ENCODE measurements around the gene PNP.
"Not testable (repeated sequence)": the region's sequence is repeated elsewhere in the genome, so short reads cannot be mapped to it uniquely, and the experiment has no call there.

Gene PNP

DNA sequence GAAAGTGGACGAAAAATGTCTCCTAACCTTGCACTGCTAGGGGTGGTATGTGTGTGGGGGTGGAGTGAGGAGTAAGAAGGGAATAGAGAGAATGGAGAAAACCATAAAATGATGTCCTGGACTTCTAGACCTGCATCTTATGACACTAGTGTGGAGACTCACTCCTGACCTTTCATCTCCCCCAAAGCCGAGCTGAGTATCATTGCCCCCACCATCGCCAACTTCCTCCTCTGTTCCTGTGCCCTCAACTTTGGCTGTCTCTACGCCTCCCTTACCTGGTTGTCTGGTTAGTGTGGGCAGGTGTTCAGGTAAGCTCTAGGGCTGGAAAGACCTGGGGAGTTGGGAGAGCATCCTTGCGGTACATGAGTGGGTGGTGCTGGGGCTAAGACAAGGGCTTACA, 28.7 kb upstream of the PNP start:
- no peak for FAIRE-seq
- no peak for TF ChIP-seq POLR2A (IDR thresholded peaks at IDR 0.05; ENCODE audit: low read depth, low read length)

DNA sequence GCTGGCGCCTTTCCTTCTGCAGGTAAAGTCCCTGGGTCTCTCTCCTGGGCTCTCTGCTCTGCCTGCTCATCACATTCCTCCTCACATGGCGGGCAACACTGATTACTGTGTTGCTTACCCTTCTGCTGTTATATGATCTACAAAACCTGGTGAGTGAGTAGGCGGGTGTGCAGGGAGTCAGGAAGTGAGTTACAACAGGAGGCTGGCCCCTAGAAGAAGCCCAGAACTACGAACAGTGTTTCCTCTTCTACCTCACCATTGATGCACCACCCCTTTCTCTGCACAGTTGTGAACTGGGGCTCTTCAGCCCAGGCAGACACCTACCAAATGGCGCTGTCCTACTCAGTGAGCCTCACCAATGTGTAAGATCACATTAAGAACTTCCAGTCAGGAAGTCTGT, 28.3 kb upstream of the PNP start:
- TF ChIP-seq POLR2A (IDR thresholded peaks at IDR 0.05; ENCODE audit: low read depth, low read length): no peak
- FAIRE-seq: no peak
- DNase-seq (ENCODE audit: insufficient read length, low spot score): no peak

More for the DNA sequence above, 28.7 kb upstream of the PNP start:
- DNase-seq (ENCODE audit: insufficient read length, low spot score): no peak

DNA sequence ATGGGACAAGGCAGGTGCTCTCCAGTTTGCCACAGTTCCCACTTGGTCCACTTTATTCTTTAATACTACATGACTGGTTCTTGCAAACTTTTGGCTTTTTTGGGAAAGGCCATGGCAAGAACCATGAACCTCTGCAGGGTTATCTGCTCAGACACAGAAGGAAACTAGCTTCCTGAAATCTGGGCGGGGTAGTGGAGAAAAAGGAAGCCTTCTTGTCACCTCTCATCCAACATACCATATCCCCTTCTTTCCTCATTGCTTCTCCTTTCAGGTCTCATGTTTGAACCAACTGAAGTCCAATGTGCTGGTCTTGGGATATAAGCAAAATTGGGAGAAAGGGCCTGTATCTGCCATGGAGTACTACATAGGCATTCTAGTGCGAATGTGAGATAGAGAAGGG, 27.7 kb upstream of the PNP start:
- DNase-seq (ENCODE audit: insufficient read length, low spot score): no peak
- TF ChIP-seq POLR2A (IDR thresholded peaks at IDR 0.05; ENCODE audit: low read depth, low read length): no peak
- FAIRE-seq: no peak

DNA sequence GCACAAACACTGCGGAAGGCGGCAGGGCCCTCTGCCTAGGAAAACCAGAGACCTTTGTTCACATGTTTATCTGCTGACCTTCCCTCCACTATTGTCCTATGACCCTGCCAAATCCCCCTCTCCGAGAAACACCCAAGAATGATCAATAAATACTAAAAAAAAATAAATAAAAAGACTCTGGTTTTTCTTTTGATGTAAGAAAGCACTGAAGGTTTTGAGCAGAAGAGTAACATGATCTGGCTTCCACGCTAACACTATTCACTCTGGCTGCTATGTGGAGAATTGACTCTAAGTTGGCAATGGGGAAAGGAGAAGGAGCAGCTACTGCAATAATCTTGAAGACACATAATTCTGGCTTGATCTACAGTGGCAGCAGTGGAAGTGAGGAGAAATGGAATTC, 25.6 kb upstream of the PNP start:
- FAIRE-seq; DNase-seq (ENCODE audit: insufficient read length, low spot score): not testable (repeated sequence)

DNA sequence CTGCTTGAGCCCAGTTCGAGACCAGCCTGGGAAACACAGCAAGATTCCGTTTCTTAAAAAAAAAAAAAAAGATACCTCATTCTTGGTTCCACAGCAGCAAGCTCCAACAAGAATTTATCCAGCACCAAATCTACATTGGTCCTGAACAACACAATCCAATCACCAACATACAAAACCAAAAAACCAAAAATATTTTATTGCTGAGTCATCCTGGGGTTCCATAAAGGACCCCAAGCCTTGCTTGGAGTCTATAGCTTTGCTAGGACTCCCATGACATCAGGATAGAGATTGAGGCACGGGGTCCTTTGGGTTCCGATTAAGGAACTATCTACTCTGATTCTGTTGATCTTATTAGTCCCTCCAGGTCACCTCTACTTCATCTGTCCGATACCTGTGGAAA, 22.3 kb upstream of the PNP start:
- no peak for TF ChIP-seq POLR2A (IDR thresholded peaks at IDR 0.05; ENCODE audit: low read depth, low read length)
- no peak for DNase-seq (ENCODE audit: insufficient read length, low spot score)
- no peak for FAIRE-seq

DNA sequence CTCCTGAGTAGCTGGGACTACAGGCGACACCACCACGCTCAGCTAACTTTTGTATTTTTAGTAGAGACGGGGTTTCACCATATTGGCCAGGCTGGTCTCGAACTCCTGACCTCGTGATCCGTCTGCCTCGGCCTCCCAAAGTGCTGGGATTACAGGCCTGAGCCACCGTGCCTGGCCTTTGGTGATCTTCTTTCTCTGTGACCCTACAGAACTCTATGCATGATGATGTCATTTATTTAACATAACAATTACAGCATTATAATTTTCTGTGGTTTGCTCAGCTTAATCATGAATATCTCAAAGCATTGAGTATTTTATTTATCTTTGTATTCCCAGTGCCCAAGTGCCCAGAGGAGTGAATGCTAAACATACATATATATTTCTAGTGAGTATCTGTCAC, 16.4 kb upstream of the PNP start:
- DNase-seq (ENCODE audit: insufficient read length, low spot score); FAIRE-seq: not testable (repeated sequence)

DNA sequence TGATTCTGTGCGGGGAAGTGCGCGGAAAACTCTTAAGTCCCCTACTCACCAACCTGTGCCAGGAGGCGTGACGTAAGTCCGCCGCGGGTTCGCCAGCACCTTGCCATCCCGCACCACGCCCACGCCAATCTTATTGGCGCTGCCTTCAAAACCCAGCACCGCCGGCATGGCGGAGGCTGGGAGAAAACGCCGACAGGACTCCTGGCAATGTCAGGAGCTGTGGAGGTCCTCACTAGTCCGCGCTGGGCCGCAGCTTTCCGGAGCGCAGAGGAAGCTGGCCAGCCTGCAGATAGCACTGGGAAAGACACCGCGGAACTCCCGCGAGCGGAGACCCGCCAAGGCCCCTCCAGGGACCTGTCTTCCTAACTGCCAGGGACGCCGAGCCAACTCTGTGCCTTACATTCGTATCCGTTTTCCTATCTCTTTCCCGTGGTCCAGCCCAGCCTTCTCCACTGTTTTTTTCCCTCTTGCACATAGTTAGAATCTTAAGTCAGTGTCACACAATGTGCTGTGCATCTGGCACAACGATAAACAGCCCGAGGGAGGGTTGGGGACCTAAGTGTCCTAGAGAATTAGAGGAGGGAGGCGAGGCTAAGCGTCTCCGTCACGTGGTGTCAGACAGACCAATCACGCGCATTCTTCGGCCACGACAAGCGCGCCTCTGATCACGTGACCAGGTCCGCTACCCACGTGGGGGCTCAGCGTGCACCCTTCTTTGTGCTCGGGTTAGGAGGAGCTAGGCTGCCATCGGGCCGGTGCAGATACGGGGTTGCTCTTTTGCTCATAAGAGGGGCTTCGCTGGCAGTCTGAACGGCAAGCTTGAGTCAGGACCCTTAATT, 14.5 kb upstream of the PNP start, which contains the start of the genes APEX1 and OSGEP:
Gene APEX1, plus strand, starts transcription at position 711 of the 839 bp plus-strand sequence. CDS start 420 bp downstream, outside the sequence.
Gene OSGEP, minus strand, starts transcription at position 297 of the 839 bp plus-strand sequence. Its CDS starts 129 bp downstream, at position 168.
- FAIRE-seq: peak; percentile 87
- peak; percentile 45 for DNase-seq (ENCODE audit: insufficient read length, low spot score)
- peak; percentile 45; the same call in 1 of the 2 replicates for TF ChIP-seq POLR2A (IDR thresholded peaks at IDR 0.05; ENCODE audit: low read depth, low read length)

DNA sequence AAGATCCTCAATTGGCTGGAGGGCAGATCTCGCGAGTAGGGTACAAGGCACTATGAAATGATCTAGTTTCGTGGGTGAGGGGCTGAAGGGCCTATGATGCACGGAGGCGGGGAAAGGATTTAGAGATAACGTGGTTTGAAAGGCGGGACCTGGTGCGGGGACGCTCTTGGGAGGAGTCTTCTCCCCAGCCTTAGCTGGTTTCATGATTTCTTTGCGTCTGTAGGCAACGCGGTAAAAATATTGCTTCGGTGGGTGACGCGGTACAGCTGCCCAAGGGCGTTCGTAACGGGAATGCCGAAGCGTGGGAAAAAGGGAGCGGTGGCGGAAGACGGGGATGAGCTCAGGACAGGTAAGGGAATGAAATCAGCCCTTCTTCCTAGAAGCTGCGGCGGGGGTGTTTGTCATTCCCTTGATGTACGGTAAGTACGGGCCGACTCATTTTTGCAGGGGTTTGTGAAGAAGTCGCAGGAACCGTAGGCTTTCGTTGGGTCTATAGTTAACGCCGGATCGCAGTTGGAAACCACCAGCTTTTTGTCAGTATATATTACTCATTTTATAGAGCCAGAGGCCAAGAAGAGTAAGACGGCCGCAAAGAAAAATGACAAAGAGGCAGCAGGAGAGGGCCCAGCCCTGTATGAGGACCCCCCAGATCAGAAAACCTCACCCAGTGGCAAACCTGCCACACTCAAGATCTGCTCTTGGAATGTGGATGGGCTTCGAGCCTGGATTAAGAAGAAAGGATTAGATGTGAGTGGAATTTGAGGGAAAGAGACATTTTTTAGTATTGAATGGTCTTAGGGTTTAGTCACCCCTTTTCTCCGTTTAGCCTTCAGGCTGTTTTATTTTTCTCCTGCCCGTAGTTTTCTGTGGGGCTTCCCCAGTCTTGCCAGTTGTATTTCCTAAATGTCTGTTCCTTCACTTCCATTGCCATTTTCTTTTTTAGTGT, 13.6 kb upstream of the PNP start:
- TF ChIP-seq POLR2A (IDR thresholded peaks at IDR 0.05; ENCODE audit: low read depth, low read length): no peak
- FAIRE-seq: no peak
- peak; percentile 13 for DNase-seq (ENCODE audit: insufficient read length, low spot score)

DNA sequence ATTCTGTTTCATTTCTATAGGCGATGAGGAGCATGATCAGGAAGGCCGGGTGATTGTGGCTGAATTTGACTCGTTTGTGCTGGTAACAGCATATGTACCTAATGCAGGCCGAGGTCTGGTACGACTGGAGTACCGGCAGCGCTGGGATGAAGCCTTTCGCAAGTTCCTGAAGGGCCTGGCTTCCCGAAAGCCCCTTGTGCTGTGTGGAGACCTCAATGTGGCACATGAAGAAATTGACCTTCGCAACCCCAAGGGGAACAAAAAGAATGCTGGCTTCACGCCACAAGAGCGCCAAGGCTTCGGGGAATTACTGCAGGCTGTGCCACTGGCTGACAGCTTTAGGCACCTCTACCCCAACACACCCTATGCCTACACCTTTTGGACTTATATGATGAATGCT, 12.2 kb upstream of the PNP start:
- TF ChIP-seq POLR2A (IDR thresholded peaks at IDR 0.05; ENCODE audit: low read depth, low read length): no peak
- FAIRE-seq (no peak), DNase-seq (ENCODE audit: insufficient read length, low spot score) (no peak)

DNA sequence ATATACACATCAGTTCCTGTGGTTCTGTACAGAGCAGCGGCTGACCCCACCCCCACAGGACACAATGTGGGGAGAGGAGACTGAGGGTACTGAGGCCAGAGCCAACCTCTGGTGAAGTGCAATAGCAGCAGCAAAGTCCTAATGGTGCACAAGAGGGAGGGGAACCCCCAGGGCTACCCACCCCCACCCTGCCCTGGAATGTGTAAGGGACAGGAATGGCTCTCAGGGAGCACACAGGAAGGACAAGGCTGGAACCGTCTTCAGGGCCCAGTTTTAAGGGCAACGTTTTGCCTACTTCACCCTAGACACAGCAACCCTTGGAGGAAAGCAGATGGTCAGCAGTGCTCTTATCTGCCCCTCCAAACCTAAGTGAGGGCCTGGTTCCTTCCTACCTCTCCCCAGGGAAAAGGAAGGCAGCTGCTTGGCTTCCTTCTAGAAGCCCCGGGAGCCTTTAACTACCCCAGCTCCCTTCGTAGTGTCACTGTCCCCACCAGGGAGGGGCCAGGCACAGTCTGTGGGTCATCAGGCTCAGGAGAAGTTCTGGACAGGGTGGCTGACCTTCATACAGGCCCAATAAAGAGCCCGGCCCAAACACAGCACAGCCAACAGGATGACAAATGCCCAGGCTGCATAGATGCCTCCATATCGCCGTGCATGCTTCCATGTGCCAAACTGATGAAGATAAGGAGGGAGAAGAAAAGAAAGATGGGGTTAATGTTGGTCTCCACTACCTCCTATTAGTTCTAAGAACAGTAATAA, 11.0 kb upstream of the PNP start:
- no peak for TF ChIP-seq POLR2A (IDR thresholded peaks at IDR 0.05; ENCODE audit: low read depth, low read length)
- DNase-seq (ENCODE audit: insufficient read length, low spot score): no peak
- FAIRE-seq: no peak

DNA sequence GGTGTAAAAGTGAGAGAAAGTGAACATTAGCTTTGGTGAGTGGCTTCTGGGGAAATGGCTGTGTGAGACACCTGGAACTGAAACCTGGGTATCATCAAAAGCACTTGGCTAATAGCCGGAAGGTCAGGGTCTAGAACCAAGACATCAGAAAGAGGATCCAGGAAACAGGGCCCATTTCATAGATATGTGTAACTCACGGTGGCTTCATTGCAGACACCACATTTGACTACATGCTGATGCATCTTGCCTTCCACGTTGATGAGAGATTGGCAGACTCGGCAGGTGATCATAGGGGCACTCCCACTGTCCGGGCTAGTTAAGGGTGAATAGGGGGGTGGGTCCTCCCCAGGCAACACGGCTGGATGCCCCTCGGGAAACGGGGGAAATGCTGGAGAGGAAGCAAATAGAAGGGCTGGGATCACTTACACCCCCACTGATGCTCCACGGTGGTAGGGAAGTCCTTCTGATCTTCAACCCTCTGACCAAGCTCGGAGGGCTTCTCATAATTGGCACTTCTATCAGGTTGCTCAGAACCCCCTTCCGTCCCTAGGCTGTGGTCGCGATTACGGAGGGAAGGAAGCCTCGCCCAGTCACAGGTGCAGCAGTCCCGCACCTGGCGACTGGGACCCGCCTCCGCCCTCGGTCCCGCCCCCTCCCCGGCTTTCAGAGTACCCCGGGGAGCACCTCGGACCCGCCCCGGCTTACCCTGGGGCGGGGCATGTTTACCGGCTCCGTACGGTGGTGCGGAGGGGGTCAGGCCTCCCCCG, 8.6 kb upstream of the PNP start:
- FAIRE-seq (no peak), DNase-seq (ENCODE audit: insufficient read length, low spot score) (no peak)
- no peak for TF ChIP-seq POLR2A (IDR thresholded peaks at IDR 0.05; ENCODE audit: low read depth, low read length)

DNA sequence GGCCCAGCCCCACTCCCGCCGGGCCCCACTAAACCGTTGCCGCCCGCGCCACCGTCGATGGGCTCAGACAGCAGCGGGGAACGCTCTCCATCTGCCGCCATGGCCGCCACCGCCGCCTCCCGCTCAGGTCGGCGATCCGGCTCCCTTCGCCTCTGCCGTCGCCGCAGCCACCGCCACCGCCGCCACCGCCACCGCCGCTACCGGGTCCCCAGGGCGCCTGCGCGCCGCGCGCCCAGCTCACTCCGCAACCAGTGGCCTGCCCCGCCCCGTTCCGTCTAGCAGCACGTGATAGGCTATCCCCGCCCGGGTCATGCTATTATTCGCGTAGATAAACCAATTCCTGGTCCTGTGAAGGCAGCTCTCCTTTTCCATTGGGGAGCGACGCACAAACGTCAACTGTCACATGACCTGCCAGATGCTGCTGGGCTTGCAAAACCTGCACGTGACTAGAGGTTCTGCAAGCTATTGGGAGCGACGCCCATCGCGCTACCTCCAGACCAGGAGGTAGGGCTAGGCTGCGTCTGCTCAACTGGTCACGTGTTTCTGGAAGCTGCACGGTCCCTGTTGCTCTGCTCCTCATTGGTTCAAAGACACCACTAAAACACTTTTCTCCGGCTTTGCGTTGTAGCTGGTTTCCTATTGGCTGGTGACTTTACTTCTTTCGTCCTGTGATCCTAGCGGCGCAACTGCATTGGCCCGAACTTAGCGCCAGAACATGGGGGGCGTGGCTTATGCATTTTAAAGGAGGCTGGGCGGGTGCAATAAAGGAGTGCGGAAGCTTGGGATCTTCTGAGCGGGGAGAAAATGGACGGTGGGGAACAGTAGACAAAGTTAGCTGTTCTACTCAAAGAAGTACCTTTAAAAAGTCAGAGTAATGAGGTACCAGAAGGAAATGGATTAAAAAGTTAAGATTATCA, 7.7 kb upstream of the PNP start, which contains the start of gene PIP4P1:
Gene PIP4P1, minus strand, starts transcription at position 210 of the 917 bp plus-strand sequence. Its CDS starts 109 bp downstream, at position 101.
- DNase-seq (ENCODE audit: insufficient read length, low spot score) (peak; percentile 44), FAIRE-seq (peak; percentile 75)
- peak; percentile 27; the same call in 1 of the 2 replicates for TF ChIP-seq POLR2A (IDR thresholded peaks at IDR 0.05; ENCODE audit: low read depth, low read length)

All from H54 (cell line).